ENCODE results near the gene PCK1.

PCK1 gene

DNA sequence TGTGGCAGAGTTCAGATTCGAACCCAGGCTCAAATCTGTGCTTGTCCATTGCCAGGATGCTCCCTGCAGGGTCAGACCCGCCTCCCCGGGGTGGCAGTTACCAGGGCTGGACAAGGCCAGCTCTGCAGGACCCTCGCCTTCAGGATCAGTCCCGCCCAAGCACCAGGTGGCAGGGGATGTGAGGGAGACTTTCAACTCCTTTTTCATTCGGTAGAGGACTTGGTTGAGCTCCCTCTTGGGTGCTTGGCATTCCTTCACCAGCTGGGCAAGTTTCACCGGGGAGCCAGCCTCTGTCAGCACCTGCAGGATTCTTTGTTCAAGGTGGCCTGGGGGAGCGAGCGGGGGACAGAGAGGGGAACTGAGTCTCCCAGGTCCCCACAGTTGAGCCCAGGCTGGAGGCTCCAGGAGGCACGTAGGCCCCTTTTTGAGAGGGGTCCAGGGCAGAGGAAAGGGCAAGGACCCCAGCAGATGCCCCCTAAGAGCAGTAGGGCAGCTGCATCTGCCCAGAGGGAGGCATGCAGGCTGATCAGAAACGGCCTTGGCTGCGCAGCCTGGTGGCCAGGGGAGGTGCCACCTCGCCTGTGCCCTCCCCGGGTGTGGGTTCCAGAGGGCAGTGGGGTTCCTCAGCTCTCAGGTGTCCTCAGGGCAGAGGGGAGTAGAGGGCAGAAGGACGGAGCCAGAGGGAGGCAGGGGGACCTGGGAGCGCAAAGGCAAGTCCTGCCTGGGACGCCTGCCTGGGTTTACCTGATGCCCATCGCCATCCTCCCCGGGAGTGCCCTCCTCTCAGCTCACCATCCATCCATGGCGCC, 55.4 kb downstream of the PCK1 start:
- DNase-seq (ENCODE audit: low read depth in 2 of 2), result no peak
- no peak overlapping the region for H3K4me3 ChIP-seq (replicated peaks in 1 of 2; ENCODE audit: low read depth in 2 of 2, low read length in 2 of 2)
- TF ChIP-seq, protein P1, sequence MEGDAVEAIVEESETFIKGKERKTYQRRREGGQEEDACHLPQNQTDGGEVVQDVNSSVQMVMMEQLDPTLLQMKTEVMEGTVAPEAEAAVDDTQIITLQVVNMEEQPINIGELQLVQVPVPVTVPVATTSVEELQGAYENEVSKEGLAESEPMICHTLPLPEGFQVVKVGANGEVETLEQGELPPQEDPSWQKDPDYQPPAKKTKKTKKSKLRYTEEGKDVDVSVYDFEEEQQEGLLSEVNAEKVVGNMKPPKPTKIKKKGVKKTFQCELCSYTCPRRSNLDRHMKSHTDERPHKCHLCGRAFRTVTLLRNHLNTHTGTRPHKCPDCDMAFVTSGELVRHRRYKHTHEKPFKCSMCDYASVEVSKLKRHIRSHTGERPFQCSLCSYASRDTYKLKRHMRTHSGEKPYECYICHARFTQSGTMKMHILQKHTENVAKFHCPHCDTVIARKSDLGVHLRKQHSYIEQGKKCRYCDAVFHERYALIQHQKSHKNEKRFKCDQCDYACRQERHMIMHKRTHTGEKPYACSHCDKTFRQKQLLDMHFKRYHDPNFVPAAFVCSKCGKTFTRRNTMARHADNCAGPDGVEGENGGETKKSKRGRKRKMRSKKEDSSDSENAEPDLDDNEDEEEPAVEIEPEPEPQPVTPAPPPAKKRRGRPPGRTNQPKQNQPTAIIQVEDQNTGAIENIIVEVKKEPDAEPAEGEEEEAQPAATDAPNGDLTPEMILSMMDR (IDR thresholded peaks at IDR 0.05; ENCODE audit: low read depth, low read length), result no peak

DNA sequence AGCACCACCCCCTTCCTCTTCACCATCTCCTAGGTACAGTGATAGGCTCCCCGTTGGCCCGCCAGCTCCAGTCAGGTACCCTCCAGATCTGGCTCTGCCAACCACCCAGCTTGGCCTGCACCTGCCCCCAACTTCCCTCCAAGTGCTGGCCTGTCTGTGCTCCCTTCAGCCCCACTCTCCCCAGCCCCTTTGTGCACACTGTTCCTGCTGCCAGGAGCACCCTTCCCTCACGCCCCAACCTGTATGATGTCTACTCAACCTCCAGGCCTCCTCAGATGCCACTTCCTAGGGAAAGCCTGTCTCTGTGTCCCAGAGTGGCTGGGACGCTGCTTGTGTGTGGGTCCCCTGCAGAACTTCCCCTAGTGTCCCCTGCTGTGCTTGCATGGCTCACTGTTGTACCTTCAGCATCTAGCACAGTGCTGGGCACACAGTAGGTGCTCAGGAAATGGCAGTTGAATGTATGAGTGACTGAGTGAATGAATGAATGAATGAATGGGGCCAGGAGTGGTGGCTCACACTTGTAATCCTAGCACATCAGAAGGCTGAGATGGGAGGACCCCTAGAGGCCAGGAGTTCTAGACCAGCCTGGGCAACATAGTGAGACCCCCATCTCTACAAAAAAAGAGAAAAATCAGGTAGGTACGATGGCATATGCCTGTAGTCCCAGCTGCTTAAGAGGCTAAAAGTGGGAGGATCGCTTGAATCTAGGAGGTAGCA, 56.3 kb downstream of the PCK1 start:
- H3K4me3 ChIP-seq (replicated peaks in 1 of 2; ENCODE audit: low read depth in 2 of 2, low read length in 2 of 2), result no peak overlapping the region
- TF ChIP-seq, protein P1 (IDR thresholded peaks at IDR 0.05; ENCODE audit: low read depth, low read length), result no peak
- DNase-seq (ENCODE audit: low read depth in 2 of 2), result no peak

Data from cardiac fibroblast (primary cell).